Lung (tissue), 12 donors: Measurements from ENCODE around the gene PHYHIPL. TPM values are rescaled to one million over a fixed set of nuclear protein-coding genes. Genes with fewer than 3 reads are reported as not detected.

Source experiments
- ATAC-seq: fragments of 200-7000 bp; cut with Tn5 transposase; one replicate; pipeline ENCODE4 v1.9.1; 2020; ENCODE audit warnings: moderate number of reproducible peaks; ENCODE audit not compliant: insufficient read depth, low FRiP score
- DNase-seq, 3 donors: peaks; one replicate each; pipeline ENCODE4 v3.0.0-alpha.2; 2013 to 2017
- H3K27ac ChIP-seq, 2 donors: one replicate each; pipeline ENCODE4 v1.5.1; 2013; ENCODE audit warnings: mild to moderate bottlenecking in 2 of 2, moderate library complexity in 2 of 2, control low read depth in 1 of 2, inconsistent platforms in 1 of 2, low read depth in 1 of 2, low read length in 1 of 2
- H3K27me3 ChIP-seq, 3 donors: one replicate each; pipeline ENCODE4 v1.5.1; 2013; ENCODE audit warnings: low read length in 2 of 3; ENCODE audit not compliant: control insufficient read depth in 3 of 3, insufficient read depth in 3 of 3
- H3K36me3 ChIP-seq, 4 donors: one replicate each; pipeline ENCODE4 v1.5.1; 2013; ENCODE audit warnings: low read length in 4 of 4, mild to moderate bottlenecking in 1 of 4, moderate library complexity in 1 of 4; ENCODE audit not compliant: control insufficient read depth in 4 of 4, insufficient read depth in 4 of 4
- H3K4me1 ChIP-seq, 5 donors: one replicate each; pipeline ENCODE4 v1.5.1; 2013; ENCODE audit warnings: low read length in 5 of 5, mild to moderate bottlenecking in 2 of 5, moderate library complexity in 1 of 5; ENCODE audit not compliant: control insufficient read depth in 5 of 5, insufficient read depth in 5 of 5
- H3K4me3 ChIP-seq: one replicate; pipeline ENCODE4 v1.5.1; 2013; ENCODE audit warnings: mild to moderate bottlenecking, control low read depth, moderate library complexity
- H3K9ac ChIP-seq, 2 donors: one replicate each; pipeline ENCODE4 v1.5.1; 2013; ENCODE audit warnings: low read length in 2 of 2, control low read depth in 1 of 2; ENCODE audit not compliant: insufficient read depth in 1 of 2
- H3K9me3 ChIP-seq, 4 donors: one replicate each; pipeline ENCODE4 v1.5.1; 2013; ENCODE audit warnings: low read length in 3 of 4, mild to moderate bottlenecking in 1 of 4, moderate library complexity in 1 of 4; ENCODE audit not compliant: control insufficient read depth in 4 of 4, insufficient read depth in 3 of 4
- CTCF ChIP-seq: IDR thresholded peaks from 2 replicates; pipeline ENCODE4 v1.5.1; 2012; ENCODE audit warnings: mild to moderate bottlenecking; ENCODE audit errors: control extremely low read depth, extremely low read depth
- WGBS, 2 donors: extraction: QIAGEN DNeasy Blood & Tissue Kit; methylation state at CpG; one replicate each; pipeline ENCODE4 v1.1.7; 2013; 5-methylcytosine and 5-hydroxymethylcytosine counted together
- polyA plus RNA-seq, 2 donors: library from polyadenylated mRNA; stranded (reverse); fragments of 200-250 nt; gene quantifications; one replicate each; pipeline ENCODE4 v1.2.1, GENCODE V29; 2013
- total RNA-seq, 2 donors: library from RNA; depleted of rRNA in 1 of 2; stranded (reverse); fragments of >200 nt in 1 of 2; gene quantifications; one replicate each; pipeline ENCODE4 v1.2.1, GENCODE V29; 2014 to 2021
- donor health status: control.
- donor health status: control.
- donor health status: Bipolar disorder and iron deficiency.
- donor health status: healthy.
- donor health status: DM: yes; HTN: yes; CAD: no.

The PHYHIPL gene
- total and polyA plus RNA-seq, 4 donors, result 0.02 to 0.25 (median 0.08) TPM

- Histone ChIP-seq H3K27me3 (peaks cover 8 to 10% (median 10%) of the 10 kb centered on the region in 3 donors), H3K4me3 (no peak overlapping the region), H3K27ac (no peak overlapping the region), H3K9me3 (peaks cover 0 to 3% (median 0%) of the 10 kb centered on the region in 4 donors), H3K9ac (no peak overlapping the region), H3K4me1 (peaks cover 0 to 13% (median 4%) of the 10 kb centered on the region in 5 donors), H3K36me3 (no peaks in the 10 kb centered on the region)
- DNase-seq, result peak in 1 of 3 donors; percentile 12
- no peak for TF ChIP-seq CTCF
- ATAC-seq, result no peak
- 10 to 12% methylated on average over 26 of the region's 26 CpGs for WGBS, 2 donors
Observed at GRCh38 chr10:59175538-59176240, 754 bp upstream of the PHYHIPL start.

- no peak for TF ChIP-seq CTCF
- WGBS, 2 donors, result 8% methylated on average over 41 of the region's 41 CpGs
- Histone ChIP-seq H3K27me3 (peaks cover 8 to 10% (median 10%) of the 10 kb centered on the region in 3 donors), H3K36me3 (no peaks in the 10 kb centered on the region), H3K27ac (no peak overlapping the region), H3K4me3 (no peak overlapping the region), H3K9me3 (peaks cover 0 to 3% (median 0%) of the 10 kb centered on the region in 4 donors), H3K4me1 (peaks cover 0 to 13% (median 4%) of the 10 kb centered on the region in 5 donors), H3K9ac (no peak overlapping the region)
- ATAC-seq, result no peak
- DNase-seq, result peak; percentile 61 to 91 (median 84)
Observed at GRCh38 chr10:59177031-59177797, 771 bp downstream of the PHYHIPL start.

GRCh38 chr10:59177836-59178235, 1.4 kb downstream of the PHYHIPL start:
- Histone ChIP-seq H3K9me3 (peaks cover 0 to 3% (median 0%) of the 10 kb centered on the region in 4 donors), H3K9ac (no peak overlapping the region), H3K4me1 (peaks cover 0 to 13% (median 4%) of the 10 kb centered on the region in 5 donors), H3K4me3 (no peak overlapping the region), H3K27me3 (peaks cover 7 to 10% (median 8%) of the 10 kb centered on the region in 3 donors), H3K36me3 (no peaks in the 10 kb centered on the region), H3K27ac (no peak overlapping the region)
- WGBS, 2 donors, result 75 to 81% methylated on average over 5 of the region's 5 CpGs
- no peak for ATAC-seq
- TF ChIP-seq CTCF, result no peak
- DNase-seq, result no peak
